Ovary (tissue), 9 donors: ENCODE data around the gene RXRB. TPM values are rescaled to one million over a fixed set of nuclear protein-coding genes. Genes with fewer than 3 reads are reported as not detected.
A peak's percentile ranks its signal among the peaks of the same experiment; 100 is the strongest.

Experiments used
- DNase-seq, 5 donors: peaks; one replicate each; pipeline ENCODE4 v3.0.0-alpha.2; 2019 to 2020
- H3K27ac ChIP-seq, 2 donors: fragments of 200-600 bp; one replicate each; pipeline versions ENCODE4 v1.5.1 to v1.8.0; 2019 to 2022
- H3K27me3 ChIP-seq: fragments of 200-600 bp; one replicate; pipeline ENCODE4 v1.8.0; 2022
- H3K36me3 ChIP-seq: fragments of 200-600 bp; sonication (generic); one replicate; pipeline ENCODE4 v1.5.1; 2019
- H3K4me1 ChIP-seq: one replicate; pipeline ENCODE4 v1.8.1; 2013; ENCODE audit warnings: mild to moderate bottlenecking, moderate library complexity; ENCODE audit not compliant: insufficient read depth
- H3K4me3 ChIP-seq: fragments of 200-600 bp; sonication (generic); one replicate; pipeline ENCODE4 v1.5.1; 2017
- H3K9me3 ChIP-seq, 2 donors: fragments of 200-600 bp in 1 of 2; sonication (generic) in 1 of 2; one replicate each; pipeline versions ENCODE4 v1.5.1 to v1.8.1; 2013 to 2019; ENCODE audit warnings: mild to moderate bottlenecking in 1 of 2, moderate library complexity in 1 of 2
- EP300 ChIP-seq: sonication (generic); formaldehyde crosslinking; IDR thresholded peaks from one replicate; pipeline ENCODE4 v1.6.1; 2017; ENCODE audit warnings: antibody characterized with exemption
- POLR2A ChIP-seq: fragments of 450-650 bp; IDR thresholded peaks from one replicate; pipeline ENCODE4 v1.6.1; 2017; ENCODE audit warnings: antibody characterized with exemption, mild to moderate bottlenecking, moderate library complexity
- WGBS, 3 donors: extraction: QIAGEN DNeasy Blood & Tissue Kit in 1 of 3; methylation state at CpG; one replicate each; pipeline versions ENCODE4 v1.1.5 to v1.1.7; 2013 to 2017; 5-methylcytosine and 5-hydroxymethylcytosine counted together
- intact Hi-C, 4 donors: fragments of 100-400 bp; cut with DNase I; formaldehyde crosslinking; loops; one replicate each; pipeline versions ENCODE4 v1.11.0 to v1.15.1; 2022 to 2023
- polyA plus RNA-seq, 2 donors: library from polyadenylated mRNA; stranded (reverse); fragments of 200-250 nt in 1 of 2; fragments of 350-450 nt in 1 of 2; fragmentation: Illumina TruSeq in 1 of 2; extraction: RNeasy Lipid Tissue Mini Kit (QIAGEN cat#74804) in 1 of 2; gene quantifications; one replicate each; pipeline ENCODE4 v1.2.3, GENCODE V29; 2013 to 2014
- total RNA-seq, 7 donors: library from RNA; depleted of rRNA in 2 of 7; stranded (reverse); fragments of >200 nt in 2 of 7; fragmentation: NEBNext Ultra II Directional in 3 of 7; extraction: Animal tissue kit (Norgen Biotek cat#: 25700) in 3 of 7; gene quantifications; one replicate each; pipeline versions ENCODE4 v1.1.0 to v1.2.4, GENCODE V29; 2016 to 2023
- TF ChIP-seq, protein P1 (sequence below), 3 donors: fragments of 450-650 bp in 2 of 3; fragments of 200-600 bp in 1 of 3; IDR thresholded peaks; one replicate each; pipeline versions ENCODE4 v1.5.1 to v1.8.0; 2016 to 2022; ENCODE audit warnings: antibody characterized with exemption in 3 of 3, mild to moderate bottlenecking in 1 of 3
- donor health status: DM: no; HTN: no; CAD: no; lungs with moderate emphysema.
- donor health status: DM: no; HTN: no; CAD: no.
- donor health status: Bipolar disorder and iron deficiency.
- donor health status: DM: yes; HTN: yes; CAD: no.
- donor health status: DM: no; HTN: no; CAD: no.
- donor health status: DM: yes; HTN: yes; CAD: no.

The RXRB gene
- total and polyA plus RNA-seq, 9 donors = 19.8 to 54.0 (median 48.5) TPM

- H3K4me1 ChIP-seq = peaks cover 31% of the 10 kb centered on the region
- peak overlapping the region; percentile 57 for H3K4me3 ChIP-seq
- no peaks in the 10 kb centered on the region for H3K27me3 ChIP-seq
- 54 to 58% (median 54%) methylated on average over 17 of the region's 17 CpGs for WGBS, 3 donors
- no peak for DNase-seq
- TF ChIP-seq EP300 (no peak), POLR2A (no peak)
- TF ChIP-seq, protein P1, sequence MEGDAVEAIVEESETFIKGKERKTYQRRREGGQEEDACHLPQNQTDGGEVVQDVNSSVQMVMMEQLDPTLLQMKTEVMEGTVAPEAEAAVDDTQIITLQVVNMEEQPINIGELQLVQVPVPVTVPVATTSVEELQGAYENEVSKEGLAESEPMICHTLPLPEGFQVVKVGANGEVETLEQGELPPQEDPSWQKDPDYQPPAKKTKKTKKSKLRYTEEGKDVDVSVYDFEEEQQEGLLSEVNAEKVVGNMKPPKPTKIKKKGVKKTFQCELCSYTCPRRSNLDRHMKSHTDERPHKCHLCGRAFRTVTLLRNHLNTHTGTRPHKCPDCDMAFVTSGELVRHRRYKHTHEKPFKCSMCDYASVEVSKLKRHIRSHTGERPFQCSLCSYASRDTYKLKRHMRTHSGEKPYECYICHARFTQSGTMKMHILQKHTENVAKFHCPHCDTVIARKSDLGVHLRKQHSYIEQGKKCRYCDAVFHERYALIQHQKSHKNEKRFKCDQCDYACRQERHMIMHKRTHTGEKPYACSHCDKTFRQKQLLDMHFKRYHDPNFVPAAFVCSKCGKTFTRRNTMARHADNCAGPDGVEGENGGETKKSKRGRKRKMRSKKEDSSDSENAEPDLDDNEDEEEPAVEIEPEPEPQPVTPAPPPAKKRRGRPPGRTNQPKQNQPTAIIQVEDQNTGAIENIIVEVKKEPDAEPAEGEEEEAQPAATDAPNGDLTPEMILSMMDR (IDR thresholded peaks at IDR 0.05) = no peak
- intact Hi-C loops = no loop called here
- H3K36me3 ChIP-seq = no peaks in the 10 kb centered on the region
- no peak overlapping the region for H3K27ac ChIP-seq
- no peaks in the 10 kb centered on the region for H3K9me3 ChIP-seq
Measured at GRCh38 chr6:33205191-33206026, 4.9 kb upstream of the RXRB start.

DNA sequence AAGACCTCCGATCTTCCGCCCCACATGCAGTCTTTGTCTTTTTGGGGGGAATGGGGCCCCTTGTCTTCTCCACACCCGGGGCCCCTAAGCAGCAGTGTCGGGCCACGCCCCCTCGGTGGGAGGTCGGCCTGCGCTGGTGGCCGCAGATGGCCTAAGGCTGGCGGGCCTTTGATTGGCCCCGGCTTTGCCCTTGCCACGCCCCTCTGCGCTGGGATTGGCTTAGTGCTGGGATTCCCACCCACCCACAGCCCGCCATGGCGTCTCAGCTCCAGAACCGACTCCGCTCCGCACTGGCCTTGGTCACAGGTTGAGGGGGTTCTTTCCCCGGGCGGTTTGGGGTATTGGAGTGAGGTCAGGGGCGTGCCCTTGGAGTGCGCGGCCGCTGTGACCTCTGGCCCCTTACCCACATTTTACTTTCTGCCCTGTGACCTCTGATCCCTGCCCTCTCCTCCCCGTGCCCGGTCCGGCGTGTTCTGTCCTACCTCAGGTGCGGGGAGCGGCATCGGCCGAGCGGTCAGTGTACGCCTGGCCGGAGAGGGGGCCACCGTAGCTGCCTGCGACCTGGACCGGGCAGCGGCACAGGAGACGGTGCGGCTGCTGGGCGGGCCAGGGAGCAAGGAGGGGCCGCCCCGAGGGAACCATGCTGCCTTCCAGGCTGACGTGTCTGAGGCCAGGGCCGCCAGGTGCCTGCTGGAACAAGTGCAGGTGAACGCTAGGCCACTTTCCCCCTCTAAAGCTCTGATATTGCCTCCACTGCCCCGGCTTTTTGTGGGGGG, 4.1 kb upstream of the RXRB start, which contains the start of gene HSD17B8:
Gene HSD17B8, plus strand, starts transcription at position 241 of the 776 bp plus-strand sequence. Its CDS starts 14 bp downstream, at position 255.
- Histone ChIP-seq H3K27ac (no peak within 1 kb of the TSS), H3K27me3 (no peaks in the 10 kb centered on the region), H3K4me1 (peaks cover 31% of the 10 kb centered on the region), H3K4me3 (peak within 1 kb of the TSS; percentile 57), H3K36me3 (no peaks in the 10 kb centered on the region), H3K9me3 (no peaks in the 10 kb centered on the region)
- DNase-seq = peak; percentile 90 to 95 (median 91)
- TF ChIP-seq, protein P1 (IDR thresholded peaks at IDR 0.05) = peak in 1 of 3 donors; percentile 15
- TF ChIP-seq EP300 (no peak), POLR2A (no peak)
- WGBS, 3 donors = 2 to 4% (median 2%) methylated on average over 45 to 48 of the region's 48 CpGs
- intact Hi-C loops = no loop called here

DNA sequence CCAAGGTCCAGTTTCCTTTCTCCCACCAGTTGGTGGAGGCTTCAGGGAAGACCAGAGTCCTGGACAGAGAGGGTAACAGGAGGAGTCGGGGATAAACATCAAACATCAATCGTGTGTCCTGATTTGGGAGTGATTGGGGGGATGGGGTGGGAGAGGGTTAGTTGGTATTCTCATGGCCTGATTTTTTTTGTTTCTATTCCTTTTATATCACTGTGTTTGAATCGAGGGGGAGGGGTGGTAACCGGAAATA, 3.6 kb upstream of the RXRB start:
- 2 to 13% (median 6%) methylated on average over 4 of the region's 4 CpGs for WGBS, 3 donors
- Histone ChIP-seq H3K4me3 (peak overlapping the region; percentile 57), H3K27me3 (no peaks in the 10 kb centered on the region), H3K27ac (no peak overlapping the region), H3K36me3 (no peaks in the 10 kb centered on the region), H3K9me3 (no peaks in the 10 kb centered on the region), H3K4me1 (peaks cover 31% of the 10 kb centered on the region)
- intact Hi-C loops = no loop called here
- no peak for DNase-seq
- TF ChIP-seq EP300 = no peak
- TF ChIP-seq, protein P1 (IDR thresholded peaks at IDR 0.05) = no peak
- TF ChIP-seq POLR2A = no peak

DNA sequence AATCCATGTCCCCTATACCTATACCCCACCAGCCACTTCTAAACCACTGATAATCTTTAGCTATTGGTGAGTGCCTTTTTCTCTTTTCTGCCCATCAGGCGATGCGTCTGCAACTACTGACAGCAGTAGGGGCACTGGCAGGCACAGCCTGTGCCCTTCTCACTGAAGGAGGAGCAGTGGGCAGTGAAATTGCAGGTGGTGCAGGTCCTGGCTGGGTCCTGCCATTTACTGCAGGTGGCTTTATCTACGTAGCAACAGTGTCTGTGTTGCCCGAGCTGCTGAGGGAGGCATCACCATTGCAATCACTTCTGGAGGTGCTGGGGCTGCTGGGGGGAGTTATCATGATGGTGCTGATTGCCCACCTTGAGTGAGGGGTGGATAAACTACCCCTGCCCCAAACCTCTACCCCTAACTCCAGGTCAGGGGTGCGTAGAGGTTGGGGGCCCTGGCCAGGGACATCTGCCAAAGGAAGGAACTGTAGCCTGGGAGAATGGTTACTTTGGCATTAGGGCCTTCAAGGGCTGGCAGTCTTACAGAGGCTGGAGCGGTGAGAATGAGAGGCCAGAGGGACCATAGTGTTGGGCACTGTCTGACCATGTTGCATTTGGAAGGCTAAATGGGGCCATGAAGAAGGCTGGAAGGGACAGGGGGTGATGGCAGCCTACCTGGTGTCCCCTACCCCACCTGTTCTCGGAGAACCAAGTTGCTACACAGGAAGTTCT, 3.1 kb upstream of the RXRB start:
- Histone ChIP-seq H3K4me3 (no peak overlapping the region), H3K36me3 (no peaks in the 10 kb centered on the region), H3K9me3 (no peaks in the 10 kb centered on the region), H3K27ac (no peak overlapping the region), H3K4me1 (peaks cover 31% of the 10 kb centered on the region), H3K27me3 (no peaks in the 10 kb centered on the region)
- TF ChIP-seq POLR2A = no peak
- TF ChIP-seq, protein P1 (IDR thresholded peaks at IDR 0.05) = no peak
- intact Hi-C loops = no loop called here
- no peak for DNase-seq
- 87 to 91% (median 89%) methylated on average over 7 of the region's 7 CpGs for WGBS, 3 donors
